Activated gamma-delta T cell treated with Interleukin-2 at 50 U/mL for 16 hours (primary cell): Measurements from ENCODE around the gene OR2T8.

Source experiments
- DNase-seq: peaks from one replicate; pipeline ENCODE4 v3.0.0-alpha.2; 2020

The OR2T8 gene, protein sequence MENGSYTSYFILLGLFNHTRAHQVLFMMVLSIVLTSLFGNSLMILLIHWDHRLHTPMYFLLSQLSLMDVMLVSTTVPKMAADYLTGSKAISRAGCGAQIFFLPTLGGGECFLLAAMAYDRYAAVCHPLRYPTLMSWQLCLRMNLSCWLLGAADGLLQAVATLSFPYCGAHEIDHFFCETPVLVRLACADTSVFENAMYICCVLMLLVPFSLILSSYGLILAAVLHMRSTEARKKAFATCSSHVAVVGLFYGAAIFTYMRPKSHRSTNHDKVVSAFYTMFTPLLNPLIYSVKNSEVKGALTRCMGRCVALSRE

DNA sequence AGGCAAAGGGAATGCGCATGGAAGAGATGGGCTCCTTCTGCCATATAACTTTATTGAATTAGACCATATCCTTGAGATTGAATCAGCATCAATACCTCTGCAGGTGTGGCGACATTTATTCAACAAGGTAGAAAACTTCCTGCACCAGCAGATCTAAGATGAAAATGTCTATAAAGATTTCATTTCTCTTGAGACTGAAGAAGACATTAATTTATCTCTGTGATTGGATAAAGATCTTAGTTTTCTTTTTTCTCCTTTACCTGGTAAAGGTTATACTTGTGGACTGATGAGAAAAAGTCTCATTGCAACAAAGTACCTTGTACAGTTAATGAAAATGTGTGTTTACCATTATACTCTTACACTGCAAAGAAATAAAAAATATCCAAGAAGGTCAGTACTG, at the start of gene OR2T8:
TSS of gene OR2T8 (plus strand) at position 301 of the 400 bp plus-strand sequence. CDS start 766 bp downstream, outside the sequence.
- DNase-seq = no peak

DNA sequence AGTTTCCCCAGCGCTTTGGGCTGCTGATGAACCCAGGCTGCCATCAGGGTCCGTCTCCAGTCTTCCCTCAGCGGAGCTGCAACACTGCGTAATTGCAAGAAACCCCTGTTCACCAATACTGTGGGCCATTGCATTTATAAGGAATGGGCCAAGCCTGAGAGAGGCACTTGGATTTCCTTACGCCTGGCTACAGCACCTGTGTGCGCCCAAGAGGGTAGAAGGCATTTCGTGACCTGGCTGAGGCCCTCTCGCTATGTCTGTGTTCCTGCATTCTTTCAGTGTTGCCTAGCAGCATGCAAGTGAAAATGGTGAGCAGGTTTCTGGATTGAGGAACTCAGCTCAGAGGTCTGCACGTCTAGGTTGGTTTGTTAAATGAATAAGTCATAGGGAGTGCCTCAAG, 36.7 kb upstream of the OR2T8 start:
- DNase-seq = no peak

- DNase-seq = no peak
Observed at GRCh38 chr1:247884797-247885413, 35.1 kb upstream of the OR2T8 start.

GRCh38 chr1:247895163-247895637, 24.9 kb upstream of the OR2T8 start, which contains the start of gene OR2W3:
TSS of gene OR2W3 (plus strand) at chr1:247895587. CDS start at chr1:247895587, 0 bp downstream.
- DNase-seq = no peak

GRCh38 chr1:247895976-247896375, 24.1 kb upstream of the OR2T8 start:
- no peak for DNase-seq

GRCh38 chr1:247904122-247904521, 15.9 kb upstream of the OR2T8 start:
- DNase-seq = no peak

- no peak for DNase-seq
Observed at GRCh38 chr1:247905181-247905580, 14.9 kb upstream of the OR2T8 start.

- no peak for DNase-seq
Observed at GRCh38 chr1:247905910-247906503, 14.0 kb upstream of the OR2T8 start.

- no peak for DNase-seq
Observed at GRCh38 chr1:247906504-247907047, 13.5 kb upstream of the OR2T8 start.

- no peak for DNase-seq
Observed at GRCh38 chr1:247908766-247909165, 11.3 kb upstream of the OR2T8 start.

DNA sequence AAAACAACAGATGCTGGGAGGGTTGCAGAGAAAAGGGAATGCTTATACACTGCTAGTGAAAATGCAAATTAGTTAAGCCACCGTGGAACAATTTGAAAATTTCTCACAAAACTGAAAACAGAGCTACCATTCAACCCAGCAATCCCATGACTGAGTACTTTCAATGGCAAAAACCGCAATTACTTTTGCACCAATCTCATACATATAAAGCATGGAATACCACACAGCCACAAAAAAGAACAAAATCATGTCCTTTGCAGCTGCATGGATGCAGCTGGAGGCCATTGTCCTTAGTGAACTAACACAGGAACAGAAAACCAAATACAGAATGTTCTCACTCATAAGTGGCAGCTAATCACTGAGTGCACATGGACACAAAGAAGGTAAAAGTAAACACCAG, 6.3 kb upstream of the OR2T8 start:
- DNase-seq = no peak

DNA sequence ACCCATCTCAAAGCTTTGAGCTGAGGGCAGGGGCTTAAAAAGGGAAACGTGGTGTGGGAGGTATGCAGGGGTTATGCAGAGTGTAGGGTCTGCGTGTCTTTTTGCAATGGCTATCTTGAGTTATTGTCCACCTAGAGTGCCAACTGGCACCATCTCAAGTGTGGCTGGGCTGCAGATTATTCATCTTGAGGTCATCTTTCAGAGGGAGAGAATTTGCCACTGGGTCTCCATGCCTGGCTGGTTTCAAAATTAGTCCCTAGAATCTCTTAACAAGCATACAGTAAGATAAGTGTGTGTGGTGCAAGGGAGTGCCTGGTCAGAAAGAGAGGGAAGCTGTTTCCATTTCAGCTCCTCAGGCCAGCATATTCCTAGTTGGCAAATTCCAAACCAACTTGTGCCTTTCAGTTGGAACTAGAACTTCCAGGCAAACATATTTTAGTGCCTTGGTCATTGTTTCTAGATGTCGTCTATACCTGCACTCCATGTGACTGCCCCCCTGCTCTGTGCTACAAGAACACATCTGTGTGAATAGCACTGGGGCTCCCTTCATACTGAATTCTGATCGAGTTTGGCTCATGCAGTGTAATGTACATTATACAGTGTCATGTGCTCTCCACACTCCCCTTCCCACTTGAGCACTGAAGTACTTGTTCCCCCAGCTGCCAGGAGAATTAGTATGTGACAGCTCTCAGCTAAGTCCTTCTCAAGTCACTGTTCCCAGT, 5.0 kb upstream of the OR2T8 start:
- DNase-seq = no peak

GRCh38 chr1:247923941-247924340, 3.9 kb downstream of the OR2T8 start:
- DNase-seq = no peak

GRCh38 chr1:247924868-247925267, 4.8 kb downstream of the OR2T8 start, which contains the start of gene OR2AJ1:
TSS of gene OR2AJ1 (plus strand) at chr1:247924889. CDS start at chr1:247933769, 8,880 bp downstream.
- DNase-seq = no peak

DNA sequence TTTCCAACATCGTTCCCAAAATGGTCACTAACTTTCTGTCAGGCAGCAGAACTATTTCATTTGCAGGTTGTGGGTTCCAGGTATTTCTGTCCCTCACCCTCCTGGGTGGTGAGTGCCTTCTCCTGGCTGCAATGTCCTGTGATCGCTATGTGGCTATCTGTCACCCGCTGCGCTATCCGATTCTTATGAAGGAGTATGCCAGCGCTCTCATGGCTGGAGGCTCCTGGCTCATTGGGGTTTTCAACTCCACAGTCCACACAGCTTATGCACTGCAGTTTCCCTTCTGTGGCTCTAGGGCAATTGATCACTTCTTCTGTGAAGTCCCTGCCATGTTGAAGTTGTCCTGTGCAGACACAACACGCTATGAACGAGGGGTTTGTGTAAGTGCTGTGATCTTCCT, 13.9 kb downstream of the OR2T8 start:
- DNase-seq = no peak

DNA sequence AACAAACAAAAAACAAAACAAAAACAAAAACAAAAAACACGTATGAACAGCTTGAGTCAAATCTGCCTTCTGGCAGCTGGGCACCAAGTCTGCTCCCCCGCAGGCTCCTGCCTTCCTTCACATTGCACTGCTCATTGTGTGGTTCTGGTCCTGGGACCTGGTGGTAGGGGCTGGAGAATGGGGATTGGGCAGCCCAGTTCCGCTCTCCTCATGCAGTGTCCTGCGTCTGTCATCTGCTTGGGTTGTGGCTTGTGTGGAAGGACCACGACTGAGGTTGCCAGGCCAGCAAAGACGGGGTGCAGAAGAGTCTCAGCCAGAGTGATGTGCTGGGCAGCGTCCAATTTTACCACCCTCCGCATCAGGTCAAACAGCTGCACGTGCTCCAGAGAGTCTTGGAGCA, 15.7 kb downstream of the OR2T8 start:
- no peak for DNase-seq

DNA sequence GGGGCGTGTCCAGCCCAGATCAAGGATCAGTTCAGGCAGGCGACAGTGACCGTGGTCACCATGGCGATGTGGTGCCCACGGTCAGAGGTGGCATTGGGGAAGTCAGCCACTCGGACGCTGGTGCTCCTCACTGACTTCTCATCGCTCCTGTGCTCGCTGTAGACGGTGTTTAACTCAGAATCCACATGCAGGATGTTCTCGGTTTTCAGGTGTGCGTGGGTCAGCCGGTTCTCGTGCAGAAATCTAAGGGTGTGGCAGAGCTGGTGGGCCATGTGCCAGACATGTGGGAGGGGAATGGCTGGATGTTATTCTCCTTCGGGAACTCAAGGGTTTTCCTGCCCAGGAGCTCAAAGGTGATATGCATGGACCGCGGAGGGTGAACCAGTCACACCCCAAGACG, 16.4 kb downstream of the OR2T8 start:
- DNase-seq = no peak

DNA sequence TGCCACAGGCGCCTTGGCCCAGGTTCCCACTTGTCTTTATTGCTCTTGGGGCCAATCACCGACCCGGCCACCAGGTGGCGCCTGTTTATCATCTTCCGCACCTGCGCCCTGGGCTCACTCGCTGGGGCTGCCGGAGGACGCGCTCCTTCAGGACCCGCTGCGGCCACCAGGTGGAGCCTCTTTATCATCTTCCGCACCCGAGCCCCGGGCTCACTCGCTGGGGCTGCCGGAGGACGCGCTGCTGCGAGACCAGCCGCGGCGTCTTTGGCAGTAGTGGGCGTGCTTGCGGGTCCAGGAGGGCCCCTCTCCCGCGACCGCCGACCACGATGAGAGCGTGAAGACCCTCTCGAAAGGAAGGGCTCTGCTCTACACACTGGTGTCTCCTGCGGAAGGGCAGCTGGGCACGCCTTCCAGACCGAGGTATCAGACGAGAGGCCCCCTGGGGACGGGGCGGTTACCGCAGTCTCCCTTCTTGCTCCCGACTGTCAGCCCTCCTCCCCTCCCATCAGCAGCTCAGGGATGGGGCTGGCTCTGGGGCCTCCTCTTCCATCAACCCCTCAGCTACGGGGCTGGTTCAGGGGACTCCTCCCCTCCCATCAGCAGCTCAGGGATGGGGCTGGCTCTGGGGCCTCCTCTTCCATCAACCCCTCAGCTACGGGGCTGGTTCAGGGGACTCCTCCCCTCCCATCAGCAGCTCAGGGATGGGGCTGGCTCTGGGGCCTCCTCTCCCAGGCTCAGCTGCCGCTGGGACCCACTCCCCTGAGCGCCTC, 17.1 kb downstream of the OR2T8 start:
- DNase-seq = peak; percentile 80

- DNase-seq = no peak
Observed at GRCh38 chr1:247942624-247943023, 22.6 kb downstream of the OR2T8 start.

- DNase-seq = no peak
Observed at GRCh38 chr1:247948558-247948957, 28.5 kb downstream of the OR2T8 start, which contains the start of gene OR2L8. TSS of gene OR2L8 (plus strand) at chr1:247948858. CDS start at chr1:247948858, 0 bp downstream.

- no peak for DNase-seq
Observed at GRCh38 chr1:247953408-247953807, 33.4 kb downstream of the OR2T8 start.

GRCh38 chr1:247961791-247962190, 41.7 kb downstream of the OR2T8 start:
- DNase-seq = no peak
